ENCODE measurements around the gene TCF15.
A peak's percentile ranks its signal among the peaks of the same experiment; 100 is the strongest.

TCF15 gene

GRCh38 chr20:610130-611046 lies at the start of gene TCF15:
Gene TCF15 (minus strand): TSS chr20:610309. CDS start chr20:610237, 72 bp downstream.
- peaks cover 76% of the 10 kb centered on the region for H3K27me3 Mint-ChIP-seq
- H3K4me1 Mint-ChIP-seq (ENCODE audit: low read depth): peaks cover 11% of the 10 kb centered on the region
- no peaks in the 10 kb centered on the region for H3K9me3 Mint-ChIP-seq
- no peaks in the 10 kb centered on the region for H3K36me3 Mint-ChIP-seq (ENCODE audit: low read depth)
- peak within 1 kb of the TSS; percentile 6 for H3K4me3 Mint-ChIP-seq
- peak; percentile 39 for DNase-seq
- H3K27ac Mint-ChIP-seq: no peak within 1 kb of the TSS

GRCh38 chr20:658731-659291 lies 48.7 kb upstream of the TCF15 start:
- peaks cover 64% of the 10 kb centered on the region for H3K27me3 Mint-ChIP-seq

GRCh38 chr20:658202-658601 lies 48.1 kb upstream of the TCF15 start:
- no peaks in the 10 kb centered on the region for H3K9me3 Mint-ChIP-seq
- no peak overlapping the region for H3K27ac Mint-ChIP-seq
- H3K36me3 Mint-ChIP-seq (ENCODE audit: low read depth): no peaks in the 10 kb centered on the region
- peaks cover 58% of the 10 kb centered on the region for H3K27me3 Mint-ChIP-seq
- no peak for DNase-seq
- no peak overlapping the region for H3K4me3 Mint-ChIP-seq
- H3K4me1 Mint-ChIP-seq (ENCODE audit: low read depth): peaks cover 26% of the 10 kb centered on the region

More at GRCh38 chr20:658731-659291, 48.7 kb upstream of the TCF15 start:
- Mint-ChIP-seq H3K4me1 (ENCODE audit: low read depth) (peaks cover 22% of the 10 kb centered on the region), H3K9me3 (no peaks in the 10 kb centered on the region), H3K36me3 (ENCODE audit: low read depth) (no peaks in the 10 kb centered on the region), H3K4me3 (no peak overlapping the region), H3K27ac (no peak overlapping the region)
- no peak for DNase-seq

GRCh38 chr20:655726-656624 lies 45.9 kb upstream of the TCF15 start:
- peaks cover 6% of the 10 kb centered on the region for H3K36me3 Mint-ChIP-seq (ENCODE audit: low read depth)
- DNase-seq: no peak
- H3K27me3 Mint-ChIP-seq: peaks cover 36% of the 10 kb centered on the region
- H3K4me1 Mint-ChIP-seq (ENCODE audit: low read depth): peaks cover 32% of the 10 kb centered on the region
- no peaks in the 10 kb centered on the region for H3K9me3 Mint-ChIP-seq
- H3K27ac Mint-ChIP-seq: no peak overlapping the region
- no peak overlapping the region for H3K4me3 Mint-ChIP-seq

GRCh38 chr20:654417-654750 lies 44.3 kb upstream of the TCF15 start:
- H3K36me3 Mint-ChIP-seq (ENCODE audit: low read depth): peaks cover 22% of the 10 kb centered on the region
- H3K27me3 Mint-ChIP-seq: peaks cover 24% of the 10 kb centered on the region
- H3K4me3 Mint-ChIP-seq: peak overlapping the region; percentile 75
- no peak overlapping the region for H3K27ac Mint-ChIP-seq
- H3K9me3 Mint-ChIP-seq: no peaks in the 10 kb centered on the region
- H3K4me1 Mint-ChIP-seq (ENCODE audit: low read depth): peaks cover 35% of the 10 kb centered on the region
- no peak for DNase-seq

- H3K27me3 Mint-ChIP-seq: peaks cover 20% of the 10 kb centered on the region
- no peak for DNase-seq
- peaks cover 35% of the 10 kb centered on the region for H3K4me1 Mint-ChIP-seq (ENCODE audit: low read depth)
- H3K27ac Mint-ChIP-seq: peak overlapping the region; percentile 90
- peaks cover 27% of the 10 kb centered on the region for H3K36me3 Mint-ChIP-seq (ENCODE audit: low read depth)
- peak overlapping the region; percentile 75 for H3K4me3 Mint-ChIP-seq
- no peaks in the 10 kb centered on the region for H3K9me3 Mint-ChIP-seq
Measured at GRCh38 chr20:653590-654416, 43.7 kb upstream of the TCF15 start.

- no peaks in the 10 kb centered on the region for H3K9me3 Mint-ChIP-seq
- peak; percentile 91 for DNase-seq
Measured at GRCh38 chr20:653110-653589, 43.0 kb upstream of the TCF15 start, which contains the start of gene SRXN1. Gene SRXN1 (minus strand): TSS chr20:653200. CDS start chr20:653185, 15 bp downstream.

GRCh38 chr20:652615-653109 lies 42.6 kb upstream of the TCF15 start:
- peak; percentile 70 for DNase-seq
- H3K27me3 Mint-ChIP-seq: peaks cover 10% of the 10 kb centered on the region
- no peaks in the 10 kb centered on the region for H3K9me3 Mint-ChIP-seq
- peaks cover 35% of the 10 kb centered on the region for H3K4me1 Mint-ChIP-seq (ENCODE audit: low read depth)
- H3K4me3 Mint-ChIP-seq: peak overlapping the region; percentile 86
- H3K27ac Mint-ChIP-seq: peak overlapping the region; percentile 90
- peaks cover 38% of the 10 kb centered on the region for H3K36me3 Mint-ChIP-seq (ENCODE audit: low read depth)

More at GRCh38 chr20:653110-653589, 43.0 kb upstream of the TCF15 start, which contains the start of gene SRXN1:
- H3K27me3 Mint-ChIP-seq: peaks cover 15% of the 10 kb centered on the region
- peak within 1 kb of the TSS; percentile 86 for H3K4me3 Mint-ChIP-seq
- H3K27ac Mint-ChIP-seq: peak within 1 kb of the TSS; percentile 90
- H3K4me1 Mint-ChIP-seq (ENCODE audit: low read depth): peaks cover 35% of the 10 kb centered on the region
- peaks cover 34% of the 10 kb centered on the region for H3K36me3 Mint-ChIP-seq (ENCODE audit: low read depth)

GRCh38 chr20:651713-652614 lies 41.9 kb upstream of the TCF15 start:
- H3K9me3 Mint-ChIP-seq: no peaks in the 10 kb centered on the region

GRCh38 chr20:650954-651353 lies 40.8 kb upstream of the TCF15 start:
- H3K9me3 Mint-ChIP-seq: no peaks in the 10 kb centered on the region
- peaks cover 50% of the 10 kb centered on the region for H3K36me3 Mint-ChIP-seq (ENCODE audit: low read depth)
- H3K4me3 Mint-ChIP-seq: peak overlapping the region; percentile 86
- no peak for DNase-seq
- peaks cover 5% of the 10 kb centered on the region for H3K27me3 Mint-ChIP-seq
- peaks cover 37% of the 10 kb centered on the region for H3K4me1 Mint-ChIP-seq (ENCODE audit: low read depth)
- peak overlapping the region; percentile 0 for H3K27ac Mint-ChIP-seq

More at GRCh38 chr20:651713-652614, 41.9 kb upstream of the TCF15 start:
- Mint-ChIP-seq H3K36me3 (ENCODE audit: low read depth) (peaks cover 45% of the 10 kb centered on the region), H3K27ac (peak overlapping the region; percentile 90), H3K4me1 (ENCODE audit: low read depth) (peaks cover 35% of the 10 kb centered on the region), H3K27me3 (peaks cover 9% of the 10 kb centered on the region), H3K4me3 (peak overlapping the region; percentile 86)
- DNase-seq: peak; percentile 45

GRCh38 chr20:650281-650680 lies 40.2 kb upstream of the TCF15 start:
- Mint-ChIP-seq H3K4me1 (ENCODE audit: low read depth) (peaks cover 43% of the 10 kb centered on the region), H3K27me3 (peaks cover 3% of the 10 kb centered on the region), H3K4me3 (no peak overlapping the region), H3K36me3 (ENCODE audit: low read depth) (peaks cover 50% of the 10 kb centered on the region), H3K27ac (peak overlapping the region; percentile 15), H3K9me3 (no peaks in the 10 kb centered on the region)
- no peak for DNase-seq

GRCh38 chr20:647479-648019 lies 37.4 kb upstream of the TCF15 start:
- Mint-ChIP-seq H3K4me1 (ENCODE audit: low read depth) (peaks cover 31% of the 10 kb centered on the region), H3K36me3 (ENCODE audit: low read depth) (peaks cover 49% of the 10 kb centered on the region), H3K9me3 (no peaks in the 10 kb centered on the region), H3K27ac (no peak overlapping the region), H3K27me3 (peaks cover 18% of the 10 kb centered on the region), H3K4me3 (no peak overlapping the region)
- DNase-seq: no peak
